Measurements from ENCODE around the gene NRXN3.
"Not testable (repeated sequence)": the region's sequence is repeated elsewhere in the genome, so short reads cannot be mapped to it uniquely, and the experiment has no call there.

Gene NRXN3

GRCh38 chr14:79101388-79101787 is 931.2 kb downstream of the NRXN3 start:
- no peak for TF ChIP-seq CTCF (IDR thresholded peaks at IDR 0.05; ENCODE audit: extremely low read depth, missing control alignments)
- DNase-seq (ENCODE audit: low spot score): no peak

DNA sequence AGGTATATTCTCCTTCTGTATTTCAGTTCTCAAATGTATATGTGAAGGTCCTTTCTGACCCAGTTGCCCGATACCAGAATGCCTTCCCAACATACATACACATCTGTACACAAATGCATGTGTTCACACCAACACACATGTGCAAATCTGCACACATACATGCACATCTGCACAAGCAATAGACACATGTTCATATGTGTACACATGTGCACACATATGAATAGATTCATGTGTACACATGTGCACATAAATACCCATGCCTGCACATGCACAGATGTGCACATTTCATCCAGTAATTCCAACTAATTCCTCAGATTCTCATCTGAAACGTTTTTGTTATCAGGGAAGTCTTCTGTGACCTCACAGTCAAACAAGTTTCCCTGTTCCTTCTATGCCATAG is 933.6 kb downstream of the NRXN3 start:
- no peak for TF ChIP-seq CTCF (IDR thresholded peaks at IDR 0.05; ENCODE audit: extremely low read depth, missing control alignments)

GRCh38 chr14:79110564-79110963 is 940.4 kb downstream of the NRXN3 start:
- not testable (repeated sequence) for DNase-seq (ENCODE audit: low spot score)

More for the DNA sequence above, 933.6 kb downstream of the NRXN3 start:
- no peak for DNase-seq (ENCODE audit: low spot score)

GRCh38 chr14:79111987-79112501 is 941.9 kb downstream of the NRXN3 start:
- DNase-seq (ENCODE audit: low spot score): no peak
- TF ChIP-seq CTCF (IDR thresholded peaks at IDR 0.05; ENCODE audit: extremely low read depth, missing control alignments): no peak

DNA sequence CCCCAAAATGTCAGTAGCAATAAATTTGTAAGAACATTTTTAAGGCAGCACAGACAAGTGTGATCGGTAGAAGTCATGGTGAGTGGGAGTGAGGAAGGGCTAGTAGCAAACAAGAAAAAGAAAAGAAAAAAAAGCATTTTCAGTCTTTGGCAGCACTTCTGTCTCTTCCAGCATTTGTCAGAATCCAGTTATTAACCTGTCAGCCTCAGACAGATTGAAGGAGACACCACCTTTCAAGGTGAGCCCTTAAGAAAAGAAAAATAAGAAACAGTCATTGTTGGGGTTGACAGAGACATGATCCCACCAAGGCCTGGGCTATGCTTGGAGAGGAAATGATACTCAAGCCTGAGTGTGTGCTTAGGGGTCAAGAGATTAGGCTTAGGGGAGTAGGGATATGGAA is 947.4 kb downstream of the NRXN3 start:
- no peak for DNase-seq (ENCODE audit: low spot score)
- no peak for TF ChIP-seq CTCF (IDR thresholded peaks at IDR 0.05; ENCODE audit: extremely low read depth, missing control alignments)

GRCh38 chr14:79118291-79118690 is 948.1 kb downstream of the NRXN3 start:
- no peak for TF ChIP-seq CTCF (IDR thresholded peaks at IDR 0.05; ENCODE audit: extremely low read depth, missing control alignments)
- no peak for DNase-seq (ENCODE audit: low spot score)

- no peak for DNase-seq (ENCODE audit: low spot score)
- TF ChIP-seq CTCF (IDR thresholded peaks at IDR 0.05; ENCODE audit: extremely low read depth, missing control alignments): no peak
These were observed 964.2 kb downstream of the NRXN3 start for GRCh38 chr14:79134361-79134760.

Data from GM20000 (cell line).